ENCODE measurements around the gene OXSM. TPM values are rescaled to one million over a fixed set of nuclear protein-coding genes. Genes with fewer than 3 reads are reported as not detected.

The OXSM gene
- total and polyA plus RNA-seq, 2 donors (not counting 3 experiments of a cell fraction or from before 2014, with no cell fraction given): 8.1 to 9.0 TPM

DNA sequence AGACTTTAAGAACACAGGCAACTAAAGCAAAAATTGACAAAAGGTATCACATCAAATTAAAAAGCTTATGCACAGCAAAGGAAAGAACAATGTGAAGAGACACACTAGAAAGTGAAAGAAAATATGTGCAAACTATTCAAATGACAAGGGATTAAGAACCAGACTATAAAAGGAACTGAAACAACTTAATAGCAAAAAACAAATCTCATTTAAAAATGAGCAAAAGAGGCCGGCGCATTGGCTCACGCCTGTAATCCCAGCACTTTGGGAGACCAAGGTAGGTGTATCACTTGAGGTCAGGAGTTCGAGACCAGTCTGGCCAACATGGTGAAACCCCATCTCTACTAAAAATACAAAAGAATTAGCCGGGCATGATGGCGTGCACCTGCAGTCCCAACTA lies 21.0 kb upstream of the OXSM start:
- TF ChIP-seq, protein P1, sequence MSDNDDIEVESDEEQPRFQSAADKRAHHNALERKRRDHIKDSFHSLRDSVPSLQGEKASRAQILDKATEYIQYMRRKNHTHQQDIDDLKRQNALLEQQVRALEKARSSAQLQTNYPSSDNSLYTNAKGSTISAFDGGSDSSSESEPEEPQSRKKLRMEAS (IDR thresholded peaks at IDR 0.05; ENCODE audit: insufficient read depth, insufficient read length): no peak
- TF ChIP-seq EZH2 (IDR thresholded peaks at IDR 0.05; ENCODE audit: borderline replicate concordance, low read depth, low read length, severe bottlenecking) (no peak), MYC (IDR thresholded peaks at IDR 0.05; ENCODE audit: low read depth, low read length) (no peak), FOS (IDR thresholded peaks at IDR 0.05; ENCODE audit: borderline replicate concordance, insufficient read depth, low read length) (no peak), GATA2 (IDR thresholded peaks at IDR 0.05; ENCODE audit: insufficient read depth, insufficient read length, low read depth, low read length) (no peak), POLR2AphosphoS5 (IDR thresholded peaks at IDR 0.05; ENCODE audit: insufficient read depth, low read depth, low read length) (no peak), POLR2A (IDR thresholded peaks at IDR 0.05; ENCODE audit: low read depth, low read length) (no peak), JUN (IDR thresholded peaks at IDR 0.05; ENCODE audit: borderline replicate concordance, insufficient read depth, insufficient read length, low read depth) (no peak)
- TF ChIP-seq, protein P2, sequence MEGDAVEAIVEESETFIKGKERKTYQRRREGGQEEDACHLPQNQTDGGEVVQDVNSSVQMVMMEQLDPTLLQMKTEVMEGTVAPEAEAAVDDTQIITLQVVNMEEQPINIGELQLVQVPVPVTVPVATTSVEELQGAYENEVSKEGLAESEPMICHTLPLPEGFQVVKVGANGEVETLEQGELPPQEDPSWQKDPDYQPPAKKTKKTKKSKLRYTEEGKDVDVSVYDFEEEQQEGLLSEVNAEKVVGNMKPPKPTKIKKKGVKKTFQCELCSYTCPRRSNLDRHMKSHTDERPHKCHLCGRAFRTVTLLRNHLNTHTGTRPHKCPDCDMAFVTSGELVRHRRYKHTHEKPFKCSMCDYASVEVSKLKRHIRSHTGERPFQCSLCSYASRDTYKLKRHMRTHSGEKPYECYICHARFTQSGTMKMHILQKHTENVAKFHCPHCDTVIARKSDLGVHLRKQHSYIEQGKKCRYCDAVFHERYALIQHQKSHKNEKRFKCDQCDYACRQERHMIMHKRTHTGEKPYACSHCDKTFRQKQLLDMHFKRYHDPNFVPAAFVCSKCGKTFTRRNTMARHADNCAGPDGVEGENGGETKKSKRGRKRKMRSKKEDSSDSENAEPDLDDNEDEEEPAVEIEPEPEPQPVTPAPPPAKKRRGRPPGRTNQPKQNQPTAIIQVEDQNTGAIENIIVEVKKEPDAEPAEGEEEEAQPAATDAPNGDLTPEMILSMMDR (IDR thresholded peaks at IDR 0.05; ENCODE audit: extremely low read depth in 1 of 2, insufficient read depth in 1 of 2, low read depth in 1 of 2, low read length in 2 of 2): no peak
- Histone ChIP-seq H3K9me1 (replicated peaks; ENCODE audit: control insufficient read depth, extremely low read depth, insufficient read depth, low read length) (no peaks in the 10 kb centered on the region), H3K9ac (replicated peaks; ENCODE audit: extremely low read depth, insufficient read depth, low read length) (no peak overlapping the region), H2AFZ (ENCODE audit: low read depth, low read length) (no peak overlapping the region), H3K9me3 (replicated peaks; ENCODE audit: control insufficient read depth, insufficient read depth, low read length) (no peaks in the 10 kb centered on the region), H3K4me2 (ENCODE audit: insufficient read depth, low read length) (no peak overlapping the region), H3K27me3 (ENCODE audit: control insufficient read depth in 2 of 2, insufficient read depth in 2 of 2, low read length in 2 of 2) (no peaks in the 10 kb centered on the region), H3K36me3 (ENCODE audit: control insufficient read depth in 2 of 2, extremely low read depth in 1 of 2, insufficient read depth in 2 of 2, low read length in 2 of 2) (peaks cover 3 to 4% of the 10 kb centered on the region in 2 experiments), H3K4me1 (ENCODE audit: control insufficient read depth, extremely low read depth, insufficient read depth, low read length) (no peaks in the 10 kb centered on the region), H3K4me3 (replicated peaks in 1 of 3; ENCODE audit: insufficient read depth in 1 of 3, low read depth in 1 of 3, low read length in 3 of 3) (no peak overlapping the region), H3K27ac (ENCODE audit: insufficient read depth, low read depth, low read length) (no peak overlapping the region), H3K79me2 (ENCODE audit: control insufficient read depth, insufficient read depth, low read length) (no peaks in the 10 kb centered on the region), H4K20me1 (replicated peaks; ENCODE audit: control insufficient read depth, extremely low read depth, insufficient read depth, low read length) (no peaks in the 10 kb centered on the region)
- FAIRE-seq (no peak), DNase-seq (ENCODE audit: low read depth, low spot score) (no peak)
- BruUV-seq (replicated peaks): no TSS peak
- CTCF ChIA-PET: interaction anchor here (0.7 kb wide), 1 partner anchor 96 kb away, joined by 3 read pairs; no protein-coding TSS in a partner anchor
- POLR2A ChIA-PET: no interaction called here
- intact Hi-C loops (cut with micrococcal nuclease) (no loop called here), dilution Hi-C loops (cut with MboI; ENCODE audit: extremely low pct_ligation_motif_present, low sequenced_read_pairs) (no loop called here)

Measured in endothelial cell of umbilical vein (primary cell).